UCSD-AML1 (cell line): ENCODE data around the gene COL11A2.

ENCODE experiments used
- DNase-seq: peaks from one replicate; lab custom pipeline; 2025; ENCODE audit not compliant: unreplicated experiment; lab: John Stamatoyannopoulos, UW

Gene COL11A2

DNA sequence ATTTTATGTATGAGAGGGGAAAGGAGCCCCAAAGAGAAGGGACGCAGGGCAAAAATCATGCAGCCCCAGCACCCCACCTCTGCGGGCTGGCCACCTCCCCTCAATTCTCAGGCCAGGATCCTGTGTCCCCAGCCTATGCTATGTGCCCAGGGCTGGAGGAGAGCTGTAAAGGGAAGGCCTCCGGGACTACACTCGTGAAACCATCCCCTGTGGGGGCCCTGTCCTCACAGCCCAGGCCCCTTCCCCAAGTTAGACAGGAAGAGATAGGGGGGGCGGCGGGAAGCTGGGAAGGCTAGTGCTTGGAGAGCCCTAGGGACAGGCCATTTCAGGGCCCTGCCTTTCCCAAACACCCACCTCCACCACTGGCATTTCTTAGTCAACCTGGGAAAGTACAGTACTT lies 1.4 kb upstream of the COL11A2 start:
- no peak for DNase-seq

DNA sequence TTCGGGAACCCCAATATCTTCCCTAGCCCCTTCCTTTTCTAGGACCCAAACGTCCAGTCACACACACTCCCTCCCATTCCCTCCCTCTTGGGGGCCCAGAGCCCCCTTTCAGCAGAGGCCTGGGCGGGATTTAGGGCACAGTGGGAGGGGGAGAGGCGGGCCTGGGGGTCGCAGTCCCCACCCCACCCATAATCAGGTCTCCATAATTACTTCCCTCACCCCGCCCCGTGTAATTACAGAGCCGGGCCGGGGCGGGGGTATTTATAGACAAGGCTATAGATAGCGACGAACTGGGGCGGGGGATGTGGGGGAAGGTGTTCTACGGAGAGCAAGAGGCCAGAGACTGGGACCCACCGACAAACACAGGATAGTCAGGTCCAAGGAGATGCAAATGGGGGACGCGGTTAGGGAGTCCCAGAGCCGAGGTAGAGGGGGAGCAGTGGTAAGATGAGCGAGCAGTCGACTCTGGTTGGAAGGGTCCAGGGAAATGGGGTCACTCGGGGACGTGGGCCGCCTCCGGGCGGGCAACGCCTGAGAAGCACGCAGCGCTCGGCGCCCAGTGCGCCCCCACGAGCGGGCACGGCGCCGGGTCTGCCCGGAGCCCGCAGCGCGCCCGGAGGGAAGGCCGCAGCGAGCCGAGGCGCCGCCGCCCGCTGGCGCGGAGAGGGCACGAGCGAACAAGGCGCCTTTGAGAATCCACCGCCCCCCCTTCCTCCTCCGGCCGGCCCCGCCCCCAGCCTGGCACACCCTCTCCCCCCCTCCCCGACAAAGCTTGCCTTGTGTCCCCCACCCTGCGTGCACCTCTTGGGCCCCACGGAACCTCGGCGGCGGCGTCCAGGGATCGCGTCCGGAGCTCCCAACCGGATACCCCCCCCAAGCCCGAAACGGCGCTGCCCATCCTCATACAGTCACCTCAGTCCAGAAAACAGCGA lies 670 bp upstream of the COL11A2 start:
- no peak for DNase-seq

DNA sequence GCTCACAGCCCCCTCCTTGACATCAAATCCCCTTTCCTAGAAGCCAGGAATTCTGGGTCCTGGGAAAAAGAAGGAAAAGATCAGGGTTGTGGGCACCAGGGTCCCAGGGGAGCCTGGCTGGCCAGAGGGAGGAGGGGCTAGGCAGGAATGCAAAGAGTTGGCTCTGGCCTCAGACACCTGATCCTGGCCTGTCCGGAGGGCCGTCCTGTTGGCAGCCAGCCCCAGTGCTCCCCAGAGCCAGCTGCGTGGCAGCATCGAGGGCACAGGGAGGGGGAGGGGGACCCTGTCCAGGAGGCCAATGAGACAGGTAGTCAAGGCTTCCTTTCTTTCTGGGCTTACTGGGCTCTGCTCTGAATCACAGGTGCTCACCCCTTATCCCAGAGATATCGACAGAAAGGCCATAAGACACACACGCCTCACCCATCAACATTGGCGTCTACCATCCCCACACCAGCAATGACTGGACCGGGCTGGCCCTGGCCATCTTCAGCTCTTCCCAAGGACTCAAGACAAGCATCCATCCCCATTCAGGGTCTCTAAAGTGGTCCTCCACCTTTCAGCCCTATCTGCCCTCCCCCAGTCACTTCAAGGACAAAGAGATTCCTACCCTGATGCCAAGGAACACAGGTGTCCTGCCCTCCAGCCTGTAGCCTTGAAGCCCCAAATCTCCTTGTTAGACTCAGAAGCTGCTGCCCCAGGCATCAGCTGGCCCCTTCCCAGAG lies 723 bp downstream of the COL11A2 start:
- DNase-seq = no peak

DNA sequence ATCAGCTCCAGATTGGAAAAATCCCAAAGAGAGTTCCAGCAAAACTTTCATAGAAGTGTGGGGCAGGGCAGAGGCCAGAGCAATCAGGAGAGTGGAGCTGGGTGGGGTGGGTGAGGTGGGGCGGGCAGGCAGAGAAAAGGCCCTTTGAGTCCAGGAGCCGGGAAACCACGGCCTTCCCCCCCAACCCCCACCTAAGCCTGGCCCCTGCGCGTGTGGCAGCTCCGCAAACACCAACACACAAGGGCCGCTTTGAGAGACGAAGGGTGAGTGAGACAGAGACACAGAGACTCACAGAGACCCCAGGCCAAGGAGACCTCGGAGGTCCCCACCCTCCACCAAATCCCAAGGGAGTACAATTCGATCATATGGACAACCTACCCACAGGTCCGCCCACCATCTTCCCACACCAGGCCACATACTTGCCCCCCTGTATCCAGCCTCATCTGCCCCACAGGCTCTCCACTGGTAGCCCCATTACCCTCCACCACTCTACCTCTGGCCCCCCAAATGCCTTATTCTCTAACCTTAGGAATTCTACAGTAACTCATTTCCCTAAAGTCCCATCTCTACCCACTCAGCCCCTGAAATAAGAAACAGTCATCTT lies 1.7 kb downstream of the COL11A2 start:
- no peak for DNase-seq

DNA sequence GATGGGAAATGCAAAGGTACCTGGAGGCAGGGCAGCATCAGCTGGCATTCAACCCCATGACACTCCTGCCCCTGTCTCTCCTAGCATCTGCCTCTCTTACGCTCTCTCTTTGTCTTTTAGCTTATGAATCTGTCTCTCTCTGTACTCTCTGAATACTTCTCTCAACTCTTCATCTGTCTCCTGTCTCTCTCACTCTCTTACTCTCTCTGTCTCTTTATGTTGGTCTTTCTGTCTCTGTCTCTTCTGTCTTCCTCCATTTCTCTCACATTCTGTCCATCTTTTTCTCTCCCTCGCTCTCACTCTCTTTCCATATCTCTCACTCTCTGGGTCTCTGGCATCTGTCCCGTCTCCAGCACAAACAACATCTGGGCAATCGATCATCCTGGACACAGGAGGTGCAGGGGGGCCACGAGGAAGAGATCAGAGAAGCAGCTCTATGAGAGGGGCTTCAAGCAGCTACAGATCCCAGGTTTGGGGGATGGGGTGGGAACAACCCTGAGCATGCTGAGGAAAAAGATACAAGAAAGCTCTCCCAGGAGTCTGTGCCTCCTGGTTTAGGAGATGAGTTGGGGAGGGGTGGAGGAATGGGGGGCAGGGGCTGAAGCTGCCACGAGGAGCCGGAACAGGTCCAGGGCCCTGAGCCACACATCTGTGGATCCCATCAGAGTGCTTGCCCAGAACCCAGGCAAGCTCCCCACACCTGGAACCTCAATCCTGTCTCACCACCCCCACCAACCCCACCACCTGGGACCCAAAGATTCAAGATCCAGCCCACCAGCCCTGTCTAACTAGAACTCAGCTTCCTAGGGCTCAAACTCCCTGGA lies 2.4 kb downstream of the COL11A2 start:
- DNase-seq = no peak

DNA sequence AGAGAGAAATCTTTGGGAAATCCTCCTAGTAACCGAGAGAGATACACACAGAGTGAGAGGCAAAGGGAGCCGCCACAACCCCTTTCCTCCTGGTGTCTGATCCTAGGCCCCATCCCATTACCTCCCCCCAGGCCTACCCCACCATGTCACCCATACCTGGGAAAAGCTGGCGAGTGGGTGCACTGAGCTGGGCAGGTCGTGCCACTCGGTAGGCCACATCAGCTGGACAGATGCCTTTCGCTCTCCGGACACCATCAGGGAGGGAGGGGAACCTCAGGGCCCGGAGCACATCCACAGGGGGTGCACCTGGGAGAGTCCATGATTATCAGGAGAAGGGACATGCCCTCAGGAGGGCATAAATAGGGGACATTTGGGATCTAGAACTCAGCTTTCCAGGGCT lies 3.1 kb downstream of the COL11A2 start:
- no peak for DNase-seq

DNA sequence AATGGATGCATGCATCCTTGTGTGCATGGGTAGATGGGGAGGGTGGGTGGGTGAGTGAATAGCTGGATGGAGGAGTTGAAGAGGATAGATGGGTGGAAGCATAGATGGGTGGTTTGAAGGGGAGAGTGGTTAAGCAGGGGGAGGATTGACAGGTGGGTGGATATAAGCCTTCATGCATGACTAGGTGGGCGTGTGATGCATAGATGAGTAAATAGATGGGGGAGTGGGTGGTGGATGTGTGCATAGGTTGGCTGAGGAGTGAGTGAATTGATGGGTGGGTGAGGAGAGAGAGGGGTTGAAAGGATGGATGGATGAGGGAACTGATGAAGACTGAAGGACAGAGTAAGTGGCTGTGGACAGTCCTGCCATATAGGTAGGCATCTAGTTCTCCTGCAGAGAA lies 4.5 kb downstream of the COL11A2 start:
- DNase-seq = no peak

DNA sequence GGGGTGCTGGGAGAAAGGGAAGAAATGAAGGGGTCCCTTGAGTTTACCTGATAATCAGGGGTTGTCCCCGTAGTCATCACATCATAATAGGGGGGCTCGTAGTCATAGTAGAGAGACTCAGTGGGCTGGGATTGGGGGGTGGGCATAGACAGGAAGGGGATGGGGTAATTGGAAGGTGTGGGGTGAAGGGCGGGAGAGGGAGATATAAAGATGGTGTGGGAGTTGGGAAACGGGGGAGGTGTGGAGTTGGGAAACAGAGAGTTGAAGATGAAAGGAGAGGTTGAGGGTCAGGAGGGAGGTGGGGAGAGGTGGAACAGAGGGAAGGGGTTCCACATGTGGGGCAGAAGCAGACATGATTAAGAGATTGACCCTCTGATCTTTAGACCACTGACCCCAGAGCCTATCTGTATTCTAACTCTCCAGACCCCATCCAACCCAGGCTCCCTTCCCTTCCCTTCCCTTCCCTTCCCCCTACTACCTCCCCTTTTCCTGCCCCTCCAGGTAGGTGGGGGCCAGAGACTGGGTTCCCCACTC lies 6.5 kb downstream of the COL11A2 start:
- no peak for DNase-seq

DNA sequence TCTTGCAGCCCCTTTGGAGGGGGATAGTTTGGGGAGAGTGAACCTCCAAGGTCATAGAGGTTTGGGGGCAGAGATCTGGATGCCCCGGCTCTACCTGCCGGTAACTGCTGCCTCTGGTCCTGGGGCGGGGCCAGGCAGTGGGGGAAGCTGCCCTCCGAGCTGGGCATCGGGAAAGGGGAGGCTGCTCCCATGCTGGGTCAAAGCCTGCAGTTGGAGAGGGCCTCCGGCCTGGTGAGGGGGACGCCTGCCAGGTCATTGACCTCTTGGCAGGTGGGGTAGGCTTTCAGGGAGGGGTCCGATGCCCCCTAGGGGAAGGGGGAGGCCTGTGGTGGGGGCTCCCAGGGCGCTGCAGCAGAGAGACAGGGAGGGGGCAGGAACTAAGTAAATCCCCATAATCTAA lies 7.1 kb downstream of the COL11A2 start:
- no peak for DNase-seq

DNA sequence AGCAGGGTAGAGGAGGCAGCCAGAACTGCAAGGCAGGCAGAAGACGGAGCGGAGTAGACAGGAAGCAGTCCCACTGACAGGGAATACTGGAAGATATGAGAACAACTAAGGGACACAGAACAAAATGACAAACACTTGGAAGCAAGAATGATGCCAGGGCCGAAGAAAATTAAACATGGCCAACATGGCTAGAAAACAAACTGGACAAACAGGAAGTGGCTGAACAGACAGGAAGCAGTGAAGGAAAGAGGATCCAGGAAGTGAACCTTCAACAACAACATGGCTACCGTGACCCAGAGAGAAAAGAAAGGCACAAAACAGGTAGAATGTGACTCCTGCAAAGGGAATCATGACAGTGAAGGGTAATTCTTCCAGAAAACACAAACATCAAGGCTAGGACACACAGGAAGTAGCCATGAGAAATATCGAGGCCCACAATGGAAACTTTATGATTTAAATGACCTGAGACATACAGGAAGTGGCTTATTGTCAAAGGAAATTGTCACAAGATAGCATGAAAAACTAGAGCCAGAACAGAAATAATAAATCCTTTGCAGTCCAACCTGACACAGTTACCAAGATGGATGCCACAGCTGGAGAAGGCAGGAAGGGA lies 9.1 kb downstream of the COL11A2 start:
- DNase-seq = no peak

DNA sequence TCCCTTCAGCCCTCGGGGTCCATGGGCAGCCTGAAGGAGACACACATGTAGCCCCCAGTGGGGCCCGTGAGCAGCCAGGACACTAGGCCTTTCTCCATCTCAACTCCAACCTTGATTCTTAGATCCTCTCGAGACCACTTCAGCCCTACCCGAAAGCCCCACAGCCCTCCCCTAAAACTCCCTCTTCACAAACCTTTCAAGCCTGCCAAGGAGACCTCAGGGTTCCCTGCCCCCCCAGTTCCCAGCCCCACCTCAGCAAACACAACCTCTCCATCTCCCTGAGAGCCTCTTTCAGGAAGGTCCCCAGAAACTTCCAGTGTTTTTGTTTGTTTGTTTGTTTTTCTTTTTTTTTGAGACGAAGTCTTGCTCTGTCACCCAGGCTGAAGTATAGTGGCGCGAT lies 11.1 kb downstream of the COL11A2 start:
- DNase-seq = no peak

DNA sequence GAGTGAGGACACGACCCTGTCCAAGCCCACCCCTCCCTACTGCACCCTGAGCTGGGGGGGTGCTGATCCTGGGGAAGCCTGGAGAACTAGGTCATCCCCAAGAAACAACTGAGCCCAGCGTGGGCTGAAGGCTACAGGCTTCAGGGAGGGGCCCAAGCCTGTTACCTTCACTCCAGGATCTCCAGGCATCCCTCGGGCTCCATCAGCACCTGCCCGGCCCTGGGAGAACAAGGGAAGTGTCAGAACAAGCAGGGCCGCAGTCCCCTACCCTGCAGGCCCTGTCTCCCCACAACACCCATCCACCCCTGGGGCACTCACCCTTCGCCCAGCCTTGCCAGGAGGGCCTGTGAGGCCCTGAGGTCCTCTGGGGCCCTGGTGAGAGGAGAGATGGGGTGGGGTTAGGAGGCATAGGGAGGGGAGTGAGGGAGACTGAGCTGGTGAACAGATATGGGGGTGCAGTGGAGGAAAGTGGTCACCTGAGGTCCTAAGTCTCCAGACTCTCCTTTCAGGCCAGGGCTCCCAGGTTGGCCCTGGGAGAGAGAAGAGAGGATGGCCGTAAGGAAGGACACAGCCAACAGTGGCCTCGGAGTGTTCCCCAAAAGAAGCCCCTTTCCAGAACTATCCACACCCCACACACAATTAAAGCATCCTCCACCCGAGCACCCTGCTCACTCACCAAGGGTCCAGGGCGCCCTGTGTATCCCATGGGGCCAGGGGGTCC lies 13.4 kb downstream of the COL11A2 start:
- no peak for DNase-seq

DNA sequence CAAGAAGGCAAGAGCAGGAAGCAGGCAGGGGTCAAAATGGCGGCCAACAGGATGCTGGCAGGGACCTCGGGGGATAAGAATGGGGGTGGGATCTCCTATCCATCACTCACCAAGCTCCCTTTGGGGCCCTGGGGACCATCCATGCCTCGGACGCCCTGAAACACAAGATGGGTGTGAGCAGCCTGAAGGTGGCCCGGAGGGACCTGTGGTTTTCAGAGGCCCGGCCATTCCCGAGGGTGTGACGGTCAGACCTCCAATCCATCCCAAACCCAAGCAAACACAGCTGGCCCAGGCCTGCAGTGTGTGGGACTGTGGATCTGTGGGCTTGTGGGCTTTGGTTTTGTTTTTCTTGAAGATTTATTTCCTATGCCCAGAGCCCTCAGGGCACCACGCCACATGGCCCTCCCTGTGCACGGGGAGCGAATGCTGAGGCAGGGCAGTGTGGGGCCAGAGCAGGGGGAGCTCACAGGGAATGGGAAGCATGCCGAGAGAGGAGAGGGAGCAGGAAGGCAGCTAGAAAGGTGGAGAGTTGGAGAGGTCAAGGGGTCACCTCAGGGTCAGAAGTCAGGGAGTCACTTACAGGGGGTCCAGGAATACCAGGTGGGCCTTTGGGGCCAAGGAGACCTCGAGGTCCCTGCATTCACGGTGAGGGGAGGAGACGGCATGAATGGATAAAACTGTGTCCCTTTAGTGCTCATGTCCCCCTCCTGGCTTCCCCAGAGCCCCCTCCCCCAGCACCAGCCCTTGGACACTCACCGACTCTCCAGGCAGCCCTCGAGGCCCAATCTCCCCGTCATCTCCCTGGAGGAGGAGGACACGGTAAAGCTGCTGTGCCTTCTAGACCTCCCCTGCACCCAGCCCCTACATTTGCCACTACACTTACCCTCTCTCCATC lies 14.5 kb downstream of the COL11A2 start:
- no peak for DNase-seq

DNA sequence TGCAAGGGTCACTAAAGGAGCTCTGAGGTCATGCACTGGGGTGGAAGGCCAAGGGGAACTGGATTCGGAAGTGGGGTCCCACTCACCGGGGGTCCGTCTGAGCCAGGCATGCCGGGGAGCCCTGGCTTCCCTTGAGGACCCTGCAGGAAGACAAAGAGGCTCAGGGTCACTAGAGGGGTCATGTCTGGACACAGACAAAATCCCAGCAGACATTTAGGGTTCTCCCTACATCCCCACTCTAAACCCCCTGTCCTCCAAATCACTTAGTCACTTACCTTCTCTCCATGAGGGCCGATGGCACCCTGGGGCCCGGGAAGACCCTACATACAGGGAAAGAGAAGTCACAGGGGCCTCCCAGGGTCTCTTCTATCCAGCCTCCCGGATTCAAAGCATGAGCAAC lies 15.4 kb downstream of the COL11A2 start:
- DNase-seq = no peak

DNA sequence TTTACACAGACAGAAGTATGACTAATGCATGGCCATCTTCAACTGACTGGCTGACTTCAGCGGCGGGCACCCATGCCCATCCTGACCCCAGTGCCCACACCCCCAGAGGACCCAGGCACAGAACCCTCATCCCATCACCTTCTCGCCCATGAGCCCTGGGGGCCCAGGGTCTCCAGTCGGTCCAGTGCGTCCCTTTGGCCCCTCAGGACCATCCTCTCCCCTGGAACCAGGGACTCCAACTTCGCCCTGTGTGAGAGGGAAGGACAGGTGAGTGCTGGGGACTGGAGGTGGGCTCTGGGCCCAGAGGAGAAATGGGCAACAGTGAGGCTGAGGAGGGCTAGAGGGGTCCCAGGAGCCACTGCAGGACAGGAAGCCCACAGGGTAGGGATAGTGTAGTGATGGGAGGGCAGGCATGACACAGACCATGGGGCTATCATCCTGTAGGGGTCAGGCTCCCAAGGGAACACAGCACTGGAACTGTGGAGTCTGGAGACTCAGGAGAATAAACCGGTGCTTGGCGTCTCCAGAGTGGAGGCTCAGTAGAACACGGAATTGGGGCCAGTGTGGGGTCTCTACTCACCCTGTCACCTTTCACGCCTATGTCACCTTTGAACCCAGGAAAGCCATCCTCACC lies 16.7 kb downstream of the COL11A2 start:
- DNase-seq = no peak

DNA sequence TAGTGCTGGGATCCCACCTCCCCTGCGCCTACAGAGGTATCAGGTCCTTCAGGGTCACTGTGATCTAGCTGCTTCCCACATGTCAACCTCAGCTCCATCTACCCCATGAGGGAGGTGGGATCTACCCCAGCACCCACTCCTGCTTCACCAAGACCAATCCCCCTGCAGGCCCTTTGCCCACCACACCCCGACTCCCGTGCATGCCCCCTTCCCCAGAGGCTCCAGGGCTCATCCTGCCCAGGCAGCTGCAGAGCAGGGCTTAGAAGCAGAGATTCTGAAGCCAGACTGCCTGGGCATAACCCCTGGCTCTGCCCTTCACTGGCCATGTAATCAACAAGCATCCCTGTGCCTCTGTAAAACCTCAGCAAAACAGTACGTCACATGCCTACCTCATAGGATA lies 17.5 kb downstream of the COL11A2 start:
- DNase-seq = no peak

DNA sequence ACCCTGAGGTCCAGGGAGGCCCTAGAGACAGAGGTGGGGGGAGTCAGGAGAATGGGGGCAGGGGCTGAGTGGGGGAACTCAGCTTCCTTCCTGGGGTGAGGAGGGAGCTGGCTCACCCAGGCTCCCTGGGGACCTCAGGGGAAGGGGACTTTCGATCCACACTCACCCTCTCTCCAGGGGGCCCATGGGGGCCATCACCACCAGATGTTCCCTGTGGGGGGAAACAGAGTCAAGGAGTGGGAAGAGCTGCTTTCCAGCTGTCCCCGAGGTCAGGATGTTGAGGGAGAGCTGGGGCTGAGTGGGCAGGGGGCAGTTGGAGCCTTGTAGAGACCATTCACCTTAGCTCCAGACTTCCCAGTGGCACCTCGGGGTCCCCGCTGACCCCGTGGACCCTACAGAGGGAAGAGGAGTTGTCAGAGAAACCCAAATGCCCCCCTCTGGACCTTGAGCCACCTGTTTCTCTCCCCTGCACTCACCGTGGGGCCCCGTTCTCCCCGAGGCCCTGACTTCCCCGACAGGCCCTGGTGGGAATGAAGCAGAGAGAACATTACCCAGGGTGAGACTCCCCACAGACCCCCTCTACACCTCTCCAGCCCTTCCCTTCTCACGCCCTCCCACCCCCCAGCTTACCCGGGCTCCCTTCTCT lies 18.6 kb downstream of the COL11A2 start:
- no peak for DNase-seq
